AG04449 (cell line): ENCODE measurements around the gene CEP63.

Experiments used
- CTCF ChIA-PET: fragments of 350-600 bp; formaldehyde crosslinking; extraction: SDS; loops from one replicate; lab custom pipeline; 2021; ENCODE audit warnings: antibody characterized with exemption; lab: Yijun Ruan, JAX
- POLR2A ChIA-PET: fragments of 400-600, 350-600 bp; formaldehyde crosslinking; extraction: SDS; loops from one replicate; lab custom pipeline; 2020; ENCODE audit warnings: antibody characterized with exemption, inconsistent platforms; lab: Yijun Ruan, JAX
- DNase-seq: peaks from one replicate; pipeline ENCODE4 v3.0.0-alpha.2; 2010; ENCODE audit warnings: low read depth, low spot score
- H3K4me3 ChIP-seq: 2 replicates; pipeline ENCODE4 v1.5.1; 2011; ENCODE audit warnings: low read depth, mild to moderate bottlenecking, control low read depth, low read length
- CTCF ChIP-seq: IDR thresholded peaks from one replicate; pipeline ENCODE4 v1.5.1; 2011; ENCODE audit warnings: mild to moderate bottlenecking, moderate library complexity, low read length, control low read depth, inconsistent platforms; ENCODE audit not compliant: insufficient read depth; ENCODE audit errors: missing control alignments

CEP63 gene

GRCh38 chr3:134623615-134624245 is 137.9 kb downstream of the CEP63 start:
- no peak for DNase-seq
- no peak for TF ChIP-seq CTCF
- CTCF ChIA-PET: interaction anchor here (1.0 to 1.1 kb wide), 2 partner anchors 23 to 132 kb away, joined by 3 read pairs; no protein-coding TSS in a partner anchor
- no peak overlapping the region for H3K4me3 ChIP-seq
- POLR2A ChIA-PET: no interaction called here
